Measurements from ENCODE around the gene ZNF574.
A peak's percentile ranks its signal among the peaks of the same experiment; 100 is the strongest.

ZNF574 gene

DNA sequence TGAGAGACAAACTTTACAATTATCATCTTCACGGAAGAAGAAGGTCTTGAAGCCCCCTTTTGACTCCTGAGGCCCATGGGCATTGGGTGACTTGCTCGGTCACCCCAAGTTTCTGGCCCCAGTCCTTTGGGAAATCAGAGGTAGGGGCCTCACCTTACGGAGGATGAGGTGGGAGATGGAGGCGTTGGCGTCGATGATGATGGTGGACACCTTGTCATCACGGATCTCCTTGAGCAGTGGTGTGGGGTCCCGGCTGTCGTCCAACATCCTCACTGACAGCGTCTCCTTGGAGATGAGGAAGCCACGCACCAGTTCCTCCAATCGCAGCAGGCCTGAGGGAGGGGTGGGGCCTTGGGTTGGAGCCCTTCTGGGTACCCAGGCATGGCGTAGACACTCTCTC, 16.8 kb upstream of the ZNF574 start:
- DNase-seq (ENCODE audit: low spot score): no peak

DNA sequence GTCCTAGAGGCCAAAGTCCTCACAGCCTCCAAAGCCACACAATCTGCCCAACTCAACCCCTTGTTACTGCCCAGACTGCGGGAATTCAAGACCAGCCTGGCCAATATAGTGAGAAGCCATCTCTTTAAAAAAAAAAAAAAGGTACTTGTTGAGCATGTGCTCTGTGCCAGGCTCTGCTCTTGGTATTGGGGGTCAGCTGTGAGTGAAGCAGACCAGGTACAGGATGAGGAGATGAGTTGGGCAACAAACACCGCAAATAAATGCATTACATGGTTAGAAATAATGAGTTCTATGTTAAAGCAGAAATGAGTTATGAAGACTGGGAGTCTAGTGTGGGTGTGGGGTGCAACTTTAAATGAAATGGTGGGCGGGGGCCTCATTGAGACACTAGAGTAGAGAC, 15.8 kb upstream of the ZNF574 start:
- DNase-seq (ENCODE audit: low spot score): no peak

DNA sequence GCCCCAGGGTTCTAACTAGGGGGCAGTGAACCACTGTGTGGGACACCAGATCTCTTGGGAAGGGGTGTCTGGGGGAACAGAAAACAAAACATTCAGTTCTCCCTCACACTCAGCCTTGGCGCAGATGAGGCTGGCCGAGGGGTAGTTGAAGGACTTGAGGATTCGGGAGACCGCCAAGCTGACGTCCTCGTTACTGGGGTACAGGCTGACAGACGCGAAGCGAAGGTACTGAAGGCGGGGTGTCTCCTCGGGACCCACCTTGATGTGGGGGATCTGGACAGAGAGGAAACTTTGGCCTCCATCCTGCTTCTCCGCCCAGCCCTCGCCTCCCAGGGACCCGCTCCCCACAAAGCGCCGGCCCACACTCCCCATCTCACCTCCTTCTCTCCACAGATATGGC, 13.6 kb upstream of the ZNF574 start:
- no peak for DNase-seq (ENCODE audit: low spot score)

DNA sequence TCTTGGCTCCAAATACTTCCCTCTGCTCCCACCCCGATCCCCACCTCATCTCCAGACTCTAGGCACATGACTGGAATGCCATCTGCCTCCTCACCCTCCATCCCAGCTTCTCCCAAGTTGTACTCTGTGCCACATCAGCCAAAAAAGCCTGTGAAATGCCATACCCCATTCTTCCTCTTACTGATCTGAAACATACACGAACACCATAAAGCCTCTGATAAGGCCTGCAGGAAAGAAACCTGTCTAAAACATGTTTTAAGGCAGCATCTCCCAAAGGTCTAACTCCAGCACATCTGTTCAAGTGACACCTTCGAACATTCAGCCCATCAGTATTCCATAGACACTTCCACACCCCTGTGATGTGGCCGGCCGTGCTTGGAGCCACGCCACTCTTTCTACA, 11.5 kb upstream of the ZNF574 start:
- DNase-seq (ENCODE audit: low spot score): no peak

DNA sequence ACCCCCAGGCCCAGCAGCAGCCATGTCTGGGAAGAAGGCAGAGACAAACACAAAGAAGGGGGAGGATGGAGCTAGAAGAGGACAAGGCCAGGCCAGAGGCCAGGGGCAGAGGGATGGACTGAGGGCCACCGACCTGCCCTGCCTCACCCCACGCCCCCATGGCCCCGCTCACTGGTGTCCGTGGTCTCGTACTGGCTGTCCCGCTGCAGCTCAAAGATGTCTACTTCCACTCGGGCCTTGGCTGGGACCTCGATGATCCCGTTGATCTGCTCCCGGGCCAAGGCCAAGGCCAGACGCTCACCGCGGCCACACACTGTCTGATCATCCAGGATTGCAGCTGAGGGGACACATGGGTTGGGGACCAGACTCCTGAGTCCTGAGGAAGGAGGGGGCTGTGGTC, 10.9 kb upstream of the ZNF574 start:
- DNase-seq (ENCODE audit: low spot score): no peak

DNA sequence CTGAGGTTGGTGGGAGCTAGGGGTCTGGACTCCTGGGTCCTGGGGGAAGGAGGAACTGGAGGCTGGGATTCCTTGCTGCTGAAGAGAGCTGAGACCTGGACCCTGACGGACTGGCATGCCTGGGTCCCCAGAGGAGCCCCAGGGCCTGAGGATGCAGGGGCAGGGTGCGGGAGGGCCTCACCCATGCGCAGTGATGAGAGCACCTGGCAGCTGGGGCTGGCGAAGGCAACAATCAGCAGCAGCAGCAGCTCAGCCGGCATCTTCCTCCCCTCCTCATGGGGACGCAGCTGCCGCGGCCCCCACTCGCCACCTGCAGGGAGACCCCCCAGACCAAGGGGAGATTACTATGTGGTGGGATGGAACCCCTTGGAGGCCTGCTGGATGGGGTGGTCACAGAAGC, 10.5 kb upstream of the ZNF574 start:
- DNase-seq (ENCODE audit: low spot score): no peak

DNA sequence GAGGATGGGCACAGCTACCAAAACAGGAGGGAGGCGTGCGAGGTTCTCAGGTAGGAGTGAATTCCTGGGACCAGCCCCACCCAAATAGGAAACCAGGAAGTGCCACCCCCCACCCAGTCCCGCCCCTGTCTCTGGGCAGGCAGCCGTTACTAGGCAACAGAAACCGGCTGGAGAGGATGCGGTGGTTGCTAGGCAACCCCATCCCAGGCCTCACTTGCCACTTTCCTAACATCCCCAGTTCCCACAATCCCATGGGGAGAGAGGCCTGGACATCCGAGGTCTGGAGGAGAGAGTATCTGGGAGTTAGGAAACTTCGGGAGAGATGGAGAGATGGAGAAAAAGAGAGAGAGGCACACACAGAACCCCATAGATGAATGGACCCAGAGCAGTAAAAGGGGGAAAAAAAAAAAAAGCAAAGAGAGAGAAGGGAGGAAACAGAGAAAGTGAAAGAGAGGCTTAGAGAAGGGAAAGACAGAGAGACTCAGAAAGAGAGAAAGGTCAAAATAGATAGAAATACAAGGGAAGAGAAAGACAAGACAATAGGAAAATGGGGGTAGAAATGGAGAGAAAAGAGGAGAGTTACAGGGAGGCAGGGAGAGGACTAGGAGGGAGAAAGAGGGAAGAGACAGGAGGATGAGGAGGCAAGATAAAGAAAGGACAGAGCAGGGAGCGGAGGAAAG, 9.8 kb upstream of the ZNF574 start:
- DNase-seq (ENCODE audit: low spot score): peak; percentile 16

DNA sequence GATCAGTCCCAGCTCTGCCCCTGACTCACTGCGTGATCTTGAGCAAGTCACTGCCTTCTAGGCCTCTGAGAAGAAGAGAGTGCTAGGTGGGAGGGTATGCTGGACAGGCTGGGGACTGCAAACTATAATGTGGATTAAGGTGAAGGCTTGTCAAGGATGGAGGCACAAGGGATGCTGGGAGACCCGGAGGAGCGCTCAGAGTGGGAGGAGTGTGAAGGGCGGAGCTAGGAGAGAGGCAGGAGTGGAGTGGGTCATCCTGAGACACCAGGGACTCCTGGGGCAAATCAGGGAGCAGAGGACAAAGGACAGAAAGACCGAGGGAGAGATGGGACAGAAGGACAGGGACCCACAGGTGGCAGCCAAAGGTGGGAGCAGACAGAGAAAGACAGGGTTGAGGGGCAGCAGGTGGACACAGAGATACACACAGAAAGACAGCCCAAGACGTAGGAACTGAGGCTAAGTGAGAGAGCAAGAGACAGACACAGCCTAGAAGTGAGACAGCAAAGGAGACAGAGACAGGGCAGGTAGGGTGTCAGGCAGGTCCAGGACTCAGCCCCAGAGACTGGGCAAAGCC, 8.6 kb upstream of the ZNF574 start:
- DNase-seq (ENCODE audit: low spot score): no peak

DNA sequence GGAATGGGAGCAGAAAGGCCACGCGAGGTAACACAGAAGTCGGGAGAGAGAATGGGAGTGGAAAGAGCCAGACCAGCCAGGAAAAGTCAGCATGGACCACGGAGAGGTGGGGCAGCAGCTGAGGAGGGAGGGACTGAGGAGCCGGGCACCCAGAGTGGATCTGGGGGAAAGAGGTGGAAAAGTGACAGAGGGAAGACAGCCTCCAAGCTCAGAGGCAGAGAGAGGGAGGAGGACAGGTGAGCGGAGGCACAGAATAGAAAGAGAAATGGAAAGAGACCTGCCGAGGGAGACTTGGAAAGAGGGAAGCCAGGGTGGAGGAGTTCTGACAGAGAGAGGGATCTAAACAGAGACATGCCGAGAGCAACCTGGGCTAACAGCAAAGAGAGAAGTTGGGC, 7.6 kb upstream of the ZNF574 start:
- DNase-seq (ENCODE audit: low spot score): no peak

DNA sequence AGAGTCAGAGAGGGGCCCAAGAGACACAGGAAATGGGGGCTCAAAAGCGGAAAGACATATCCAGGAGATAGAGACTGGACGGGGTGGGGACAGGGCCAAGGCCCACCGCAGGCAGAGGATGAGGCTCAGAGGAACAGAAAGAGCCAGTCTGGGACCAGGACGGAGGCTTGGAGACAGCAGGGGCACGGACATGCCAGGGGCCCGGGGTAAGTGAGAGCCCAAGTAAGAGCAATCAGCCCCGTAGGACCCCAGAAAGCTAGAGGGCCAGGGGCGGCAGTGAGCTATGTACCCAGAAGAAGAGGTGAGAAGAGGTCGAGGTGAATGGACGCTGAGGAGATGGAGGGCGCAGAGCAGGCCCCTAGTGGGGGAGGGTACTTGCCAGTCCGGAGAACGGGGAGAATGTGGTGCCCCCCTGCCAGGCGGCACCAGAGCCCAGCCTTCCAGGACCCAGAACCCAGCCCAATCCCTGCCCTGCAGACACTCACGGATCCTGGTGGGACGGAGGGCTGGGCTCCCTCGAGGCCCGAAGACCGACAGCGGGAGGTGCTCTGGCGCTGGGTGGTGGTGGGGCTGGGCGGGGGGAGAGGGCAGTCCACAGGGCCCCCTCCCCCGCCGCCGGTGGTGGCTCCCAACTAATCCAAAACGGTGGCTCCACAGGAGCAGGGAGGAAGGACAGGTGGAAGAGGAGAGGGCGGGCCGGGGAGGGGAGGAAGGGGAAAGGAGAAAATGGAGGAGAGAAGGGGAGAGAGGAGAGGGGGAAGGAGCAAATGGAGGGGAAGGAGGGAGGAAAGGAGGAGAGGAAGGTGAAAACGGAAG, 7.0 kb upstream of the ZNF574 start:
- no peak for DNase-seq (ENCODE audit: low spot score)

DNA sequence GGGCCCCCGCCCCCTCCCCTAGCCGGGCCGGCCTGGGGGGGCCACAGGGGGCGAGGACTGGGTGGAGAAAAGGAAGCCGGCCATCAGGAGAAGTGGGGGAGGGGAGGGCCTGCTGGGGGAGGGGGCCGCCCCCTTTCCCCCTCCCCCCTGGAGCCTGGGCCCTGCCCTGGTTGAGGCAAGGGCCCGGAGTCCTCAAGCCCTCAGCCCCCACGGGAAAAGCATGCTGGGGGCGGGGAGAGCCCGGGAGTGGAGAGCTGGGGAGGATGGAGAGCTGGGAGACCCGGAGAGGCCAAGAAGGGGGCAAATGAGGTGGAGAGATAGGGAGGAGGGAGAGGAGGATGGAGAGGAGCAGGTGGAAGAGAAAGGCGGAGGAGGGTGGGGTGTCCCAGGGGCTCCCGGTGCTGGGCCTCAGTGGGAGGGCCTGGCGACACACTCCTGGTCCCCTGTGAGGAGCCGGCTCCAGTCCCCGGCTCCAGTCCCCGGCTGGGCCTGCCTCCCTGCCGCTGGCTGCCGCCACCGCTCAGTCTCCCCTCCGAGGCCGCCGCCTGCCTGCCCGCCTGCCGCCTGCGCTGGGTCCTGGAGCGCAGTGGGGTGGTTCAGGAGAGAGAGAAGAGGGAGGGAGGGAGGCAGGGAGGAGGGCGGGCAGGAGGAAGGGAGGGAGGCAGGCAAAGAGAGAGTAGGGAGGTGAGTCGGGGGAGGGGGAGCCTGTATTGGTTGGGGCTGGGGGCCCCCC, 6.2 kb upstream of the ZNF574 start, which contains the start of gene GRIK5:
TSS of gene GRIK5 (minus strand) at position 588 of the 733 bp plus-strand sequence. CDS start 4,436 bp downstream, outside the sequence.
- DNase-seq (ENCODE audit: low spot score): no peak

DNA sequence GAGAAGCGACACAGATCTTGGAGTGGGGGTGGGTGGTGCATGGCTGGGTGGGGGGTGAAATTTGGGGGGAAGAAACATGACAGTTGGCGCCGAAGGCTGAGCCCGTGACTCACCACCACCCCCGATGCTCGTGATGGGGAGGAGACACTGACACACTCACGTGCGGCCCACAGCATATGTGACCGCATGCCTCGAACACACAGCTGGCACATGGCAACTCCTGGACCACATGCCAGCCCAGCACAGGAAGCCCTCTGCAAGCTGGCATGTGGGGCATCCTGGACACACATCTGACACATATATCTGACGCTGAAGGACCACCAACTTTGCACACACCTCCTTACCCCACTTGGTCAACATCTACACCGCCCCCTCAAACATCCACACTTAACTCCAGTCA, 4.7 kb upstream of the ZNF574 start:
- no peak for DNase-seq (ENCODE audit: low spot score)

DNA sequence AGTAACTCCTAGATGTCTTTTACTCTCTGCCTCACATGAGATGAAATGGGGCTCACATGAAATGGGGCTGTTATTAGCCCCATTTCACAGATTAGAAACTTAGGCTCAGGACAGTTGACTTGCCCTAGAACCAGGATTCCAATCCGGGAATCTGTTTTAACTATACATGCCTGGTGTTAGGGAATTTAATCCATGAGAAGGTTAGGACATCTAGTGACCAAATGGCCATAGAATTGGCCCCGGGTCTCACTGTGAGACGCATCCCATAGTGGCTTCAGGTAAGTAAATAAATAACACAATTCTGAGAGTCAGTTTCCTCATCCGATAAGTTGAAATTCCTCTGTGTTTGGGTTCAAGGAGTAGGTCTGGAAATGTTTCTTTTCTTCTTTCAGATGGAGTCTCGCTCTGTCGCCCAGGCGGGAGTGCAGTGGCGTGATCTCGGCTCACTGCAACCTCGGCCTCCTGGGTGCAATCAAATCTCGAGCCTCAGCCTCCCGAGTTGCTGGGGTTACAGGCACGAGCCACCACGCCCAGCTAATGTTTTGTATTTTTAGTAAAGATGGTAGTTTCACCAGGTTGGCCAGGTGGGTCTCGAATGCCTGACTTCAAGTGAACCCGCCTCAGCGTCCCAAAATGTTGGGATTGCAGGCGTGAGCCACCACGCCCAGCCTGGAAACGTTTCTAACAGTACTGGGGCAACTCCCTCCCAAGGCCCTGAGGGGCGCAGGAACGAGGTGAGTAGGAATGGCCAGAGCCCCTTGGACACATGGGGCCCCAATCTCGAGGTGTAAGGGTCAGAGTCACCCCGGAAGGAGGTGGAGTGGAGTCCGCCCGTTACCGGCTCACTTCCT, 1.2 kb upstream of the ZNF574 start:
- DNase-seq (ENCODE audit: low spot score): no peak

DNA sequence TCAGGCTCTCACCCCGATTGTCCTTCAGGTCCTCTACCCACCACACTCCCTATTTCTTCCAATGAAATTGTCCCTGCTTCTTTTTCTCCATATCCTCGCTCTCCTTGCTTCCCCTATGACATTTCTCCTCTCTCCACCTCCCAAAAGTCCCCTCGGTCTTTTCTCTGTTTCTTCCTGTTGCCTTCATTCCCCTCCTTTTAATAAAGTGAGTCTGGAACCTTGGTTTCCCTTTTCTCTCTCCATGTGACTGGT, 676 bp upstream of the ZNF574 start:
- no peak for DNase-seq (ENCODE audit: low spot score)

DNA sequence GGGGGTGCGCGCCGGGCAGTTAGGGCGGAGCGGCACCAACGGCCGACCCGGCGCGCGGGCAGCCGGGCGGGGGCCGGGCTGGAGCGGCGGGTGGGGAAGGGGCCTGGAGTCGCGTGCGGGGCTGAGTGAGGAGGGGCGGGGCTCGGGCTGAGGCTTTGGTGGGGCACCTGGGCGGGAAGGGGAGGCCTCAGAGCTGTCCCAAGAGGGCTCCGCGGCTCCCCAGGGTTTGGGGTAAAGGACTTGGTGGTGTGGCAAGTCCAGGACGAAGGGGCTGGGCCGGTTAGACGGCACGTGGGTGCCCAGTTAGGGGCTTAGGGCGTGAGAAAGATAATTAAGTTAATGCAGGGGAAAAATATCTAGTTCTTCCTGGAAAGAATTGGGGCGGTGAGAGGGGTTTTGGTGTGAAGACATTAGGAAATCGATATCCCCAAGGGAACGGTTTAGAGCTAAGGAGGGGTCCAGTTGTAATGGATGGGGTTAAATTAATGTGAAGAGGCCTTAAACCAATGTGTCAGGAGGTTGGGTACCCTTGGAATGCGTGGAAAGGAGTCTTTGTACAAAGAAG, 496 bp downstream of the ZNF574 start:
- no peak for DNase-seq (ENCODE audit: low spot score)

DNA sequence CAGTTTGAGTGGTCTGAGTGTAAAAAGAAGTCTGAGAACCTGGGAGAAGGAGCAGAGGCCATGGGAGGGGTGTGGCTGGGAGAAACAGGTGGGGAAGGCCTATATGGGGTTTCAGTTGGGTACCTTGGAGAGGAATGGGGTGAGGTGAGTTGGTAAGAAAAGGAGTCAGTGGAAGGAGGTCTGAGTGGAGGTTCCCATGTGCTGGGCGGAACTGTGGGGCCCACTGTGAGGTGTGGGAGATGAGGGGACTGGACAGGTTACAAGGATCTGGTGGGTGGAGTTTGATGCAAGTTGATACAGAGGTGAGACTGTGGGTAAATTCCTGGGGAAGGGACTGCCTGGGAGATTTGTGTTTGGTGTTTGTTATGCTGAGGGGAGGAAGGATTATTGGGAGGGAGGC, 2.1 kb downstream of the ZNF574 start:
- no peak for DNase-seq (ENCODE audit: low spot score)

DNA sequence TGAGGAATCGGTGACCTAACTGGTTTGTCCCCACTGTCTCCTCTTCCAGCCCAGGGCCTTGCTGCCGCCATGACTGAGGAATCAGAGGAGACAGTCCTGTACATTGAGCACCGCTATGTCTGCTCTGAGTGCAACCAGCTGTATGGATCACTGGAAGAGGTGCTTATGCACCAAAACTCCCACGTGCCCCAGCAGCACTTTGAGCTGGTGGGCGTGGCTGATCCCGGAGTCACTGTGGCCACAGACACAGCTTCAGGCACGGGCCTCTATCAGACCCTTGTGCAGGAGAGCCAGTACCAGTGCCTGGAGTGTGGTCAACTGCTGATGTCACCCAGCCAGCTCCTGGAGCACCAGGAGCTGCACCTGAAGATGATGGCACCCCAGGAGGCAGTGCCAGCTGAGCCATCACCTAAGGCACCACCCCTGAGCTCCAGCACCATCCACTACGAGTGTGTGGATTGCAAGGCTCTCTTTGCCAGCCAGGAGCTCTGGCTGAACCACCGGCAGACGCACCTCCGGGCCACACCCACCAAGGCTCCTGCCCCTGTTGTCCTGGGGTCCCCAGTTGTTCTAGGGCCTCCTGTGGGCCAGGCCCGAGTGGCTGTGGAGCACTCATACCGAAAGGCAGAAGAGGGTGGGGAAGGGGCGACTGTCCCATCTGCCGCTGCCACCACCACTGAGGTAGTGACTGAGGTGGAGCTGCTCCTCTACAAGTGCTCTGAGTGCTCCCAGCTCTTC, 2.7 kb downstream of the ZNF574 start:
- DNase-seq (ENCODE audit: low spot score): no peak

DNA sequence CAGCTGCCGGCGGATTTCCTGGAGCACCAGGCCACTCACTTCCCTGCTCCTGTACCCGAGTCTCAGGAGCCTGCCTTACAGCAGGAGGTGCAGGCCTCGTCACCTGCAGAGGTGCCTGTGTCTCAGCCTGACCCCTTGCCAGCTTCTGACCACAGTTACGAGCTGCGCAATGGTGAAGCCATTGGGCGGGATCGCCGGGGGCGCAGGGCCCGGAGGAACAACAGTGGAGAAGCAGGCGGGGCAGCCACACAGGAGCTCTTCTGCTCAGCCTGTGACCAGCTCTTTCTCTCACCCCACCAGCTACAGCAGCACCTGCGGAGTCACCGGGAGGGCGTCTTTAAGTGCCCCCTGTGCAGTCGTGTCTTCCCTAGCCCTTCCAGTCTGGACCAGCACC, 3.3 kb downstream of the ZNF574 start:
- no peak for DNase-seq (ENCODE audit: low spot score)

DNA sequence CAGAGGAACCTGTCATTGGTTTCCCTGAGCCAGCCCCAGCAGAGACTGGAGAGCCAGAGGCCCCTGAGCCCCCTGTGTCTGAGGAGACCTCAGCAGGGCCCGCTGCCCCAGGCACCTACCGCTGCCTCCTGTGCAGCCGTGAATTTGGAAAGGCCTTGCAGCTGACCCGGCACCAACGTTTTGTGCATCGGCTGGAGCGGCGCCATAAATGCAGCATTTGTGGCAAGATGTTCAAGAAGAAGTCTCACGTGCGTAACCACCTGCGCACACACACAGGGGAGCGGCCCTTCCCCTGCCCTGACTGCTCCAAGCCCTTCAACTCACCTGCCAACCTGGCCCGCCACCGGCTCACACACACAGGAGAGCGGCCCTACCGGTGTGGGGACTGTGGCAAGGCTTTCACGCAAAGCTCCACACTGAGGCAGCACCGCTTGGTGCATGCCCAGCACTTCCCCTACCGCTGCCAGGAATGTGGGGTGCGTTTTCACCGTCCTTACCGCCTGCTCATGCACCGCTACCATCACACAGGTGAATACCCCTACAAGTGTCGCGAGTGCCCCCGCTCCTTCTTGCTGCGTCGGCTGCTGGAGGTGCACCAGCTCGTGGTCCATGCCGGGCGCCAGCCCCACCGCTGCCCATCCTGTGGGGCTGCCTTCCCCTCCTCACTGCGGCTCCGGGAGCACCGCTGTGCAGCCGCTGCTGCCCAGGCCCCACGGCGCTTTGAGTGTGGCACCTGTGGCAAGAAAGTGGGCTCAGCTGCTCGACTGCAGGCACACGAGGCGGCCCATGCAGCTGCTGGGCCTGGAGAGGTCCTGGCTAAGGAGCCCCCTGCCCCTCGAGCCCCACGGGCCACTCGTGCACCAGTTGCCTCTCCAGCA, 4.2 kb downstream of the ZNF574 start:
- no peak for DNase-seq (ENCODE audit: low spot score)

All from pons (tissue), 1 donor.